DND-41 (cell line): Measurements from ENCODE around the gene GLIS2.

ENCODE experiments used
- ATAC-seq: fragments of 200-7000 bp; cut with Tn5 transposase; 3 replicates; pipeline ENCODE4 v1.9.1; 2021; ENCODE audit warnings: low read depth; ENCODE audit not compliant: insufficient read depth
- DNase-seq: peaks from one replicate; pipeline ENCODE4 v3.0.0-alpha.2; 2020
- H2AFZ ChIP-seq: 2 replicates; pipeline ENCODE4 v1.6.0; 2012; ENCODE audit warnings: low read depth, low read length
- H3K27ac ChIP-seq: 2 replicates; pipeline ENCODE4 v1.5.1; 2012; ENCODE audit warnings: low read length, inconsistent platforms
- H3K27me3 ChIP-seq: fragments of 200-600 bp; sonication (generic); 2 replicates; pipeline ENCODE4 v1.6.0; 2012; ENCODE audit warnings: low read length, mild to moderate bottlenecking, inconsistent platforms; ENCODE audit not compliant: insufficient read depth, poor library complexity
- H3K36me3 ChIP-seq: 2 replicates; pipeline ENCODE4 v1.5.1; 2012; ENCODE audit warnings: low read length, inconsistent platforms; ENCODE audit not compliant: insufficient read depth
- H3K4me1 ChIP-seq: 2 replicates; pipeline ENCODE4 v1.5.1; 2012; ENCODE audit warnings: mild to moderate bottlenecking, low read length; ENCODE audit not compliant: insufficient read depth
- H3K4me2 ChIP-seq: 2 replicates; pipeline ENCODE4 v1.6.0; 2012; ENCODE audit warnings: mild to moderate bottlenecking, moderate library complexity, low read length, inconsistent platforms; ENCODE audit not compliant: insufficient read depth
- H3K4me3 ChIP-seq, 2 experiments: fragments of 200-600 bp in 1 of 2; shearing (Covaris generic) in 1 of 2; 2 replicates each; pipeline ENCODE4 v1.5.1; 2012 to 2016; ENCODE audit warnings: inconsistent platforms in 2 of 2, low read length in 2 of 2, mild to moderate bottlenecking in 2 of 2, low read depth in 1 of 2, moderate library complexity in 1 of 2
- H3K79me2 ChIP-seq: 2 replicates; pipeline ENCODE4 v1.6.0; 2012; ENCODE audit warnings: low read length, inconsistent platforms; ENCODE audit not compliant: insufficient read depth
- H3K9ac ChIP-seq: 2 replicates; pipeline ENCODE4 v1.6.0; 2012; ENCODE audit warnings: low read depth, mild to moderate bottlenecking, inconsistent platforms, low read length, moderate library complexity
- H3K9me3 ChIP-seq: 2 replicates; pipeline ENCODE4 v1.5.1; 2012; ENCODE audit warnings: low read length, moderate library complexity, mild to moderate bottlenecking, inconsistent platforms; ENCODE audit not compliant: insufficient read depth, severe bottlenecking
- H4K20me1 ChIP-seq: 2 replicates; pipeline ENCODE4 v1.6.0; 2012; ENCODE audit warnings: low read length; ENCODE audit not compliant: insufficient read depth
- CTCF ChIP-seq: IDR thresholded peaks from 2 replicates; pipeline ENCODE4 v1.5.1; 2012; ENCODE audit warnings: borderline replicate concordance, low read length, moderate library complexity, mild to moderate bottlenecking; ENCODE audit not compliant: poor library complexity, severe bottlenecking; ENCODE audit errors: extremely low read depth
- EZH2 ChIP-seq: IDR thresholded peaks from 3 replicates; pipeline ENCODE4 v1.6.1; 2012; ENCODE audit warnings: borderline replicate concordance, low read depth, mild to moderate bottlenecking, moderate library complexity, low read length, inconsistent platforms; ENCODE audit not compliant: severe bottlenecking

The GLIS2 gene

DNA sequence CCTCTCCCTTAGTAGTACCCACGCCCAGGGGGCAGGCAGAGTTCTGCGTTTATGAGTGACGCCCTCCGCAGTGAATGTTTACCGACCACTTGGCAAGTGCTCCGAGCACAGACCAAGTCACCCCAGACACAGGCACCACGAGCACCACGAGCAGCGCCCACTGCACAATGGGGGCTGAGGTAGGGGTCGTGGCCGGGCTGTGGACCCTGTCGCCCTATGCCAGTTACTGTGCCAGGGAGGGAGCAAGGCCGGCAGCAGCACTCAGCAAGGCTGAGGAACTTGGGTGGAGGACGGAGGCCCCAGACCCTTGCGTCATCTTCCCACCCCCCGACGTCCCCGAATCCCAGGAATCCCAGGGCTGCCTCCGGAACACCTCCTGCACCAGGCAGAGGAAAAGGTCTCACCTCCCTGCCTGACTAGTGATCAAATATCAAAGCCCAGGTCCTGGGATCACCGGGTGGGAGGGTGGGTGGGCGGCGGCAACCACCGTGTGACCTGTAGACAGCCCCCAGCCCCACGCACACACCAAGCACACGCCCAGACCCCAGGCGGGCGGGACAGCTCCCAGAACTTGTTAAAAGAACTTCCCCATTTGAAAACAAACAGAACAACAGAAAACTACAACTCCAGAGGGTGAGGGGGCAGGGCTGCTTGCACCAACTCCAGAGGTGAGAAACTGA, 61.2 kb downstream of the GLIS2 start:
- no peaks in the 10 kb centered on the region for H3K4me1 ChIP-seq
- DNase-seq: no peak
- H3K27ac ChIP-seq: no peak overlapping the region

GRCh38 chr16:4377573-4378154, 61.8 kb downstream of the GLIS2 start:
- H3K4me2 ChIP-seq: no peak overlapping the region
- no peaks in the 10 kb centered on the region for H3K27me3 ChIP-seq

More for the DNA sequence above, 61.2 kb downstream of the GLIS2 start:
- peaks cover 10% of the 10 kb centered on the region for H3K36me3 ChIP-seq
- ATAC-seq: no peak
- no peaks in the 10 kb centered on the region for H3K9me3 ChIP-seq
- no peak overlapping the region for H2AFZ ChIP-seq
- no peaks in the 10 kb centered on the region for H3K27me3 ChIP-seq
- TF ChIP-seq EZH2: no peak
- TF ChIP-seq CTCF: no peak
- H3K4me2 ChIP-seq: no peak overlapping the region
- H3K9ac ChIP-seq: no peak overlapping the region
- peaks cover 51% of the 10 kb centered on the region for H4K20me1 ChIP-seq
- no peaks in the 10 kb centered on the region for H3K79me2 ChIP-seq
- H3K4me3 ChIP-seq: no peak overlapping the region

GRCh38 chr16:4378161-4378666, 62.3 kb downstream of the GLIS2 start:
- Histone ChIP-seq H3K9me3 (no peaks in the 10 kb centered on the region), H3K79me2 (no peaks in the 10 kb centered on the region), H4K20me1 (peaks cover 44% of the 10 kb centered on the region), H3K4me3 (no peak overlapping the region), H3K27ac (no peak overlapping the region), H3K36me3 (peaks cover 11% of the 10 kb centered on the region), H3K27me3 (no peaks in the 10 kb centered on the region), H2AFZ (no peak overlapping the region), H3K4me2 (no peak overlapping the region), H3K4me1 (no peaks in the 10 kb centered on the region), H3K9ac (no peak overlapping the region)
- no peak for TF ChIP-seq EZH2
- no peak for TF ChIP-seq CTCF
- ATAC-seq (no peak), DNase-seq (no peak)

More at GRCh38 chr16:4377573-4378154, 61.8 kb downstream of the GLIS2 start:
- DNase-seq: no peak
- Histone ChIP-seq H3K9ac (no peak overlapping the region), H3K9me3 (no peaks in the 10 kb centered on the region), H4K20me1 (peaks cover 47% of the 10 kb centered on the region), H3K79me2 (no peaks in the 10 kb centered on the region), H3K27ac (no peak overlapping the region; the same call in 1 of the 2 replicates), H3K4me3 (no peak overlapping the region), H3K4me1 (no peaks in the 10 kb centered on the region), H2AFZ (no peak overlapping the region), H3K36me3 (peaks cover 10% of the 10 kb centered on the region)
- no peak for ATAC-seq
- TF ChIP-seq EZH2 (no peak), CTCF (no peak)
